Smooth muscle cell (in vitro differentiated cells): ENCODE data around the gene CHKB. TPM values are rescaled to one million over a fixed set of nuclear protein-coding genes. Genes with fewer than 3 reads are reported as not detected.

Experiments
- DNase-seq: peaks from one replicate; lab custom pipeline; 2025; ENCODE audit not compliant: unreplicated experiment; lab: John Stamatoyannopoulos, UW
- H2AFZ ChIP-seq: fragments of 200-600 bp; sonication (generic); 2 replicates; pipeline ENCODE4 v1.6.0; 2016; ENCODE audit warnings: antibody characterized with exemption, low read depth, mild to moderate bottlenecking
- H3F3A ChIP-seq: fragments of 200-600 bp; sonication (generic); 2 replicates; pipeline ENCODE4 v1.6.0; 2017; ENCODE audit warnings: antibody characterized with exemption, low read depth
- H3K27ac ChIP-seq: fragments of 200-600 bp; sonication (generic); 2 replicates; pipeline ENCODE4 v1.5.1; 2016; ENCODE audit warnings: low read depth, mild to moderate bottlenecking
- H3K27me3 ChIP-seq: fragments of 200-600 bp; sonication (generic); 2 replicates; pipeline ENCODE4 v1.6.1; 2016; ENCODE audit warnings: low read depth, mild to moderate bottlenecking
- H3K36me3 ChIP-seq: fragments of 200-600 bp; sonication (generic); 2 replicates; pipeline ENCODE4 v1.5.1; 2016; ENCODE audit warnings: low read depth
- H3K4me1 ChIP-seq: fragments of 200-600 bp; sonication (generic); 2 replicates; pipeline ENCODE4 v1.5.1; 2016; ENCODE audit warnings: low read depth
- H3K4me2 ChIP-seq: fragments of 200-600 bp; sonication (generic); 2 replicates; pipeline ENCODE4 v1.6.0; 2016; ENCODE audit warnings: mild to moderate bottlenecking
- H3K4me3 ChIP-seq: fragments of 200-600 bp; sonication (generic); 2 replicates; pipeline ENCODE4 v1.5.1; 2016; ENCODE audit warnings: mild to moderate bottlenecking
- H3K79me2 ChIP-seq: fragments of 200-600 bp; sonication (generic); 2 replicates; pipeline ENCODE4 v1.6.0; 2016; ENCODE audit warnings: low read depth, mild to moderate bottlenecking
- H3K9ac ChIP-seq: fragments of 200-600 bp; sonication (generic); 2 replicates; pipeline ENCODE4 v1.6.0; 2016; ENCODE audit warnings: low read depth
- H3K9me3 ChIP-seq: fragments of 200-600 bp; sonication (generic); replicated peaks from 2 replicates; pipeline ENCODE4 v1.5.1; 2016; ENCODE audit warnings: low read depth
- H4K20me1 ChIP-seq: fragments of 200-600 bp; sonication (generic); 2 replicates; pipeline ENCODE4 v1.6.0; 2016; ENCODE audit warnings: low read depth
- CTCF ChIP-seq: fragments of 200-600 bp; sonication (generic); IDR thresholded peaks from 2 replicates; pipeline ENCODE4 v1.5.1; 2017; ENCODE audit warnings: borderline replicate concordance, mild to moderate bottlenecking, antibody characterized with exemption; ENCODE audit not compliant: insufficient read depth, poor library complexity, severe bottlenecking
- WGBS: methylation state at CpG from one replicate; pipeline ENCODE4 v1.1.7; 2016; ENCODE audit warnings: low lambda C conversion rate; 5-methylcytosine and 5-hydroxymethylcytosine counted together
- polyA plus RNA-seq: library from polyadenylated mRNA; unstranded; fragments of >200 nt; fragmentation: Nextera tagmentation; extraction: Ambion mirVana; gene quantifications from 2 replicates; pipeline ENCODE4 v1.2.1, GENCODE V29; 2016
- total RNA-seq: library from RNA; depleted of rRNA; stranded (reverse); fragments of >200 nt; gene quantifications from 2 replicates; pipeline ENCODE4 v1.2.3, GENCODE V29; 2014

CHKB gene
- total and polyA plus RNA-seq, 2 experiments from 2014 or later = 35.2 to 62.8 TPM

DNA sequence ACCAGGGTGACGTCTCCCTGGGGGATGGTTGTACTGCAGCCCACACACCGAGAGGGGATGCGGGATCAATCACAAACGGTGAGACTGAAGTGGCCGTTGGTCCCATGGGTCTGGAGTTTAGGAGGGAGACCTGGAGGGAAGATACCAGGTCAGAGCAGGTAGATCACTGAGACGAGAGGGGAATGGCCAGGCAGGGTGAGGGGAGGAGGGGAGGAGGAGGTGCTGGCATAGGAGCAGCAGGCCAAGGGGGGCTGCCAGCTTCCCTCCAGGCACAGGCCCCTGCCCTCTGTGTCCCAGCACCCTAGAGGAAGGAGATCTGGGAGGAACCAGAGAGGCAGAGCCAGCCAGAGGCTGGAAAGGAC is 25.0 kb upstream of the CHKB start:
- DNase-seq = no peak
- no peak for TF ChIP-seq CTCF
- Histone ChIP-seq H3F3A (no peaks in the 10 kb centered on the region), H3K27me3 (peaks cover 45% of the 10 kb centered on the region), H2AFZ (no peak overlapping the region), H3K4me2 (no peak overlapping the region), H3K27ac (no peak overlapping the region), H3K79me2 (no peaks in the 10 kb centered on the region), H4K20me1 (no peaks in the 10 kb centered on the region), H3K4me3 (no peak overlapping the region), H3K9ac (no peak overlapping the region), H3K4me1 (no peaks in the 10 kb centered on the region), H3K36me3 (no peaks in the 10 kb centered on the region), H3K9me3 (no peaks in the 10 kb centered on the region)
- 82% methylated on average over 6 of the region's 6 CpGs for WGBS

DNA sequence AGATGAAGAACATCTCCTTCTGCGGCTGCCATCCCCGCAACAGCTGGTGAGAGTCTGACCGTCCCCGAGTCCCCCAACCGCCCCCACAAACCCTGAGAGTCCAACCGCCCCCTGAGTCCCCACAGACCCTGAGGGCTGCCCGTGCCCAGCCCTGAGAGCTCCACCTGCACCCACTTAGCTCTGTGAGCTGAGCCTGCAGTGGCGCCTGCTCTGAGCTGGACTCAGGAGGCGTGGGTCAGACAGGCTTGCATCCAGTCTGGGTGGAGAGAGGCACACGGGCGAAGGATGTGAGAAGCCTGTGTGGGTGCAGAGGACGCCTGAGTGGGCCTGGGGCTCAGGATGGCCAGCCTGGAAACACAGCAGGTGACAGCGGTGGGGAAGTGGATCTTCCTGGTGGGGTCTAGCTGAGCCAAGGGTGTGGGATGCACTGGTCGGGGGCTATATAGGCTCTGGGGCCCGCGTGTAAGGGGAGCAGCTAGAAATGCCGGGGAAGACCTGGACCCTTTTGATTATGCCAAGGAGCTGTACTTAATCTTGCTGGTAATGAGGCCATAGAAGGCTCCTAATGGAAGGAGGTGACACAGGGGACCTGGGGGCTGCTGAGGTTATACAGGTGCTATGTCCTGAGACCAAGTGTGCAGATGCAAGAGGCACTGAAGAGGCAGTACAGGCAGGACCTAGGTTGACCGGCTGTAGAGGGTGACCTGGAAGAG is 24.5 kb upstream of the CHKB start:
- DNase-seq = no peak
- Histone ChIP-seq H3K27me3 (peaks cover 50% of the 10 kb centered on the region), H3K27ac (no peak overlapping the region), H3K79me2 (no peaks in the 10 kb centered on the region), H3K36me3 (no peaks in the 10 kb centered on the region), H3F3A (no peaks in the 10 kb centered on the region), H3K4me2 (no peak overlapping the region), H3K4me3 (no peak overlapping the region), H3K9ac (no peak overlapping the region), H2AFZ (no peak overlapping the region), H3K9me3 (no peaks in the 10 kb centered on the region), H4K20me1 (no peaks in the 10 kb centered on the region), H3K4me1 (no peaks in the 10 kb centered on the region)
- no peak for TF ChIP-seq CTCF
- WGBS = 79% methylated on average over 17 of the region's 18 CpGs

GRCh38 chr22:50606165-50606945 is 23.7 kb upstream of the CHKB start:
- no peak overlapping the region for H2AFZ ChIP-seq
- no peaks in the 10 kb centered on the region for H3F3A ChIP-seq
- H3K4me1 ChIP-seq = peaks cover under 1% of the 10 kb centered on the region
- no peak for TF ChIP-seq CTCF
- H3K79me2 ChIP-seq = no peaks in the 10 kb centered on the region
- H3K27ac ChIP-seq = no peak overlapping the region
- no peak overlapping the region for H3K9ac ChIP-seq
- H3K36me3 ChIP-seq = no peaks in the 10 kb centered on the region
- H3K27me3 ChIP-seq = peaks cover 58% of the 10 kb centered on the region
- 72% methylated on average over 14 of the region's 19 CpGs for WGBS
- H3K9me3 ChIP-seq = no peaks in the 10 kb centered on the region
- H4K20me1 ChIP-seq = no peaks in the 10 kb centered on the region
- no peak overlapping the region for H3K4me3 ChIP-seq
- no peak for DNase-seq
- no peak overlapping the region for H3K4me2 ChIP-seq
